H1 (cell line): ENCODE measurements around the gene FCN3. TPM values are rescaled to one million over a fixed set of nuclear protein-coding genes. Genes with fewer than 3 reads are reported as not detected.

Experiments
- CTCF ChIA-PET: fragments of 300-600 bp; sonication (Branson Sonifier 250); formaldehyde crosslinking; loops from one replicate; lab custom pipeline; 2021; ENCODE audit not compliant: partially characterized antibody; lab: Charles Lee
- POLR2A ChIA-PET: fragments of 300-600 bp; sonication (Branson Sonifier 250); formaldehyde crosslinking; loops from one replicate; lab custom pipeline; 2021; ENCODE audit warnings: inconsistent platforms; ENCODE audit not compliant: partially characterized antibody; lab: Charles Lee
- DNase-seq, 2 experiments: peaks; one replicate each; pipeline versions ENCODE4 v3.0.0 to v3.0.0-alpha.2; 2010 to 2022; ENCODE audit warnings: low spot score in 2 of 2, low read depth in 1 of 2, mixed read lengths in 1 of 2
- FAIRE-seq: peaks from 2 replicates; lab custom pipeline; 2011; peaks lifted over from hg19 to GRCh38; lab: Jason Lieb, UNC
- H2AFZ ChIP-seq: 2 replicates; pipeline ENCODE4 v1.8.1; 2012; ENCODE audit warnings: low read length, inconsistent platforms
- H2AK5ac ChIP-seq: 2 replicates; pipeline ENCODE4 v1.6.1; 2013; ENCODE audit warnings: low read depth, low read length
- H2BK120ac ChIP-seq: replicated peaks from 2 replicates; pipeline ENCODE3; 2013; ENCODE audit warnings: low read depth, low read length, inconsistent platforms
- H2BK12ac ChIP-seq: 2 replicates; pipeline ENCODE4 v1.6.1; 2013; ENCODE audit warnings: low read depth, low read length
- H2BK15ac ChIP-seq: 2 replicates; pipeline ENCODE4 v1.6.1; 2013; ENCODE audit warnings: low read length
- H2BK20ac ChIP-seq: 2 replicates; pipeline ENCODE4 v1.6.1; 2013; ENCODE audit warnings: low read length
- H2BK5ac ChIP-seq: 2 replicates; pipeline ENCODE4 v1.6.1; 2013; ENCODE audit warnings: low read depth, low read length
- H3K14ac ChIP-seq: 2 replicates; pipeline ENCODE4 v1.6.1; 2013; ENCODE audit warnings: inconsistent platforms; ENCODE audit not compliant: insufficient read length
- H3K18ac ChIP-seq: 2 replicates; pipeline ENCODE4 v1.6.1; 2013; ENCODE audit warnings: low read length; ENCODE audit errors: extremely low read depth
- H3K23ac ChIP-seq: 2 replicates; pipeline ENCODE4 v1.6.1; 2013; ENCODE audit warnings: inconsistent platforms; ENCODE audit not compliant: insufficient read length
- H3K23me2 ChIP-seq: 2 replicates; pipeline ENCODE4 v1.6.1; 2013; ENCODE audit warnings: low read depth, low read length
- H3K27ac ChIP-seq: 2 replicates; pipeline ENCODE4 v1.6.1; 2011; ENCODE audit warnings: low read depth, low read length, inconsistent platforms
- H3K27me3 ChIP-seq, 4 experiments: replicated peaks in 1 of 4; 1 replicate in 1 of 4; 2 replicates in 3 of 4; pipeline versions ENCODE4 v1.6.1 to v1.8.1; 2011 to 2013; ENCODE audit warnings: low read length in 3 of 4, mild to moderate bottlenecking in 3 of 4, inconsistent platforms in 2 of 4, mixed read lengths in 2 of 4, moderate library complexity in 1 of 4; ENCODE audit not compliant: control insufficient read depth in 3 of 4, insufficient read depth in 3 of 4; ENCODE audit errors: extremely low read depth in 1 of 4
- H3K36me3 ChIP-seq, 4 experiments: 2 replicates each; pipeline versions ENCODE4 v1.6.1 to v1.8.1; 2011 to 2013; ENCODE audit warnings: mild to moderate bottlenecking in 4 of 4, low read length in 3 of 4, moderate library complexity in 2 of 4, control low read depth in 1 of 4, inconsistent platforms in 1 of 4; ENCODE audit not compliant: insufficient read depth in 4 of 4, control insufficient read depth in 2 of 4
- H3K4ac ChIP-seq: replicated peaks from 2 replicates; pipeline ENCODE3; 2013; ENCODE audit warnings: low read length, low read depth, mixed read lengths, inconsistent platforms; ENCODE audit not compliant: insufficient read length
- H3K4me1 ChIP-seq, 4 experiments: replicated peaks in 1 of 4; 1 replicate in 1 of 4; 2 replicates in 3 of 4; pipeline versions ENCODE4 v1.6.1 to v1.8.1; 2011 to 2013; ENCODE audit warnings: low read length in 3 of 4, inconsistent platforms in 2 of 4, mixed read lengths in 1 of 4; ENCODE audit not compliant: insufficient read depth in 4 of 4, control insufficient read depth in 3 of 4
- H3K4me2 ChIP-seq, 2 experiments: 2 replicates each; pipeline versions ENCODE4 v1.6.1 to v1.8.1; 2011 to 2013; ENCODE audit warnings: low read depth in 2 of 2, low read length in 2 of 2, control low read depth in 1 of 2, inconsistent platforms in 1 of 2, mild to moderate bottlenecking in 1 of 2; ENCODE audit not compliant: insufficient read depth in 1 of 2
- H3K4me3 ChIP-seq, 4 experiments: fragments of 200-600, 300-600 bp in 1 of 4; sonication (generic), shearing (Covaris generic), sonication (Bioruptor Twin) in 1 of 4; 2 replicates each; pipeline versions ENCODE4 v1.5.1 to v1.8.1; 2011 to 2016; ENCODE audit warnings: low read length in 4 of 4, low read depth in 3 of 4, control low read depth in 2 of 4, inconsistent platforms in 2 of 4, mild to moderate bottlenecking in 2 of 4, mixed read lengths in 1 of 4, moderate library complexity in 1 of 4; ENCODE audit not compliant: insufficient read depth in 2 of 4; ENCODE audit errors: extremely low read depth in 1 of 4
- H3K56ac ChIP-seq: replicated peaks from 2 replicates; pipeline ENCODE3; 2013; ENCODE audit warnings: low read depth, mild to moderate bottlenecking, mixed read lengths, low read length, inconsistent platforms; ENCODE audit not compliant: insufficient read length
- H3K79me1 ChIP-seq: 2 replicates; pipeline ENCODE4 v1.6.1; 2013; ENCODE audit warnings: low read depth, low read length, control low read depth
- H3K79me2 ChIP-seq, 2 experiments: 2 replicates each; pipeline versions ENCODE4 v1.6.1 to v1.8.1; 2012 to 2013; ENCODE audit warnings: low read length in 2 of 2, mild to moderate bottlenecking in 2 of 2, inconsistent platforms in 1 of 2; ENCODE audit not compliant: insufficient read depth in 2 of 2, control insufficient read depth in 1 of 2
- H3K9ac ChIP-seq, 4 experiments: replicated peaks in 1 of 4; 1 replicate in 1 of 4; 2 replicates in 3 of 4; pipeline versions ENCODE4 v1.6.1 to v1.8.1; 2011 to 2013; ENCODE audit warnings: low read depth in 3 of 4, low read length in 3 of 4, control low read depth in 2 of 4, mild to moderate bottlenecking in 2 of 4, moderate library complexity in 2 of 4, inconsistent platforms in 1 of 4; ENCODE audit errors: extremely low read depth in 1 of 4
- H3K9me3 ChIP-seq, 2 experiments: 2 replicates each; pipeline versions ENCODE4 v1.6.1 to v1.8.1; 2012 to 2013; ENCODE audit warnings: mild to moderate bottlenecking in 2 of 2, moderate library complexity in 2 of 2, control low read depth in 1 of 2, inconsistent platforms in 1 of 2, low read depth in 1 of 2, low read length in 1 of 2, mixed read lengths in 1 of 2; ENCODE audit not compliant: insufficient read depth in 2 of 2
- H4K20me1 ChIP-seq, 2 experiments: replicated peaks in 1 of 2; 2 replicates each; pipeline versions ENCODE3 to v1.8.1; 2011 to 2013; ENCODE audit warnings: inconsistent platforms in 2 of 2, low read length in 2 of 2, mild to moderate bottlenecking in 1 of 2; ENCODE audit not compliant: insufficient read depth in 2 of 2, control insufficient read depth in 1 of 2
- H4K5ac ChIP-seq: 2 replicates; pipeline ENCODE4 v1.6.1; 2013; ENCODE audit warnings: low read length, low read depth, mixed read lengths, inconsistent platforms; ENCODE audit not compliant: insufficient read length
- H4K8ac ChIP-seq: 2 replicates; pipeline ENCODE4 v1.8.0; 2013; ENCODE audit warnings: mild to moderate bottlenecking, moderate library complexity, low read length, inconsistent platforms; ENCODE audit not compliant: insufficient read depth; ENCODE audit errors: extremely low read depth
- H4K91ac ChIP-seq: replicated peaks from 2 replicates; pipeline ENCODE3; 2013; ENCODE audit warnings: low read length, mixed read lengths, inconsistent platforms; ENCODE audit not compliant: insufficient read length
- CBX8 ChIP-seq: fragments of 300-800, 300-1000 bp; sonication (generic); IDR thresholded peaks from 2 replicates; pipeline ENCODE4 v1.7.1; 2016; ENCODE audit warnings: low read depth, low read length, borderline replicate concordance
- CREB1 ChIP-seq: IDR thresholded peaks from 2 replicates; pipeline ENCODE4 v1.6.1; 2012; ENCODE audit warnings: inconsistent platforms
- GTF2F1 ChIP-seq: IDR thresholded peaks from 2 replicates; pipeline ENCODE4 v1.6.1; 2012; ENCODE audit warnings: low read depth, low read length, improper control_type of control experiment, borderline replicate concordance
- JUND ChIP-seq: IDR thresholded peaks from 2 replicates; pipeline ENCODE4 v1.6.1; 2011; ENCODE audit warnings: mild to moderate bottlenecking, improper control_type of control experiment, low read length
- RBBP5 ChIP-seq: IDR thresholded peaks from 2 replicates; pipeline ENCODE4 v1.7.1; 2012; ENCODE audit warnings: low read depth, mild to moderate bottlenecking, inconsistent platforms, low read length, moderate library complexity, borderline replicate concordance
- SAP30 ChIP-seq: fragments of 300-600 bp; sonication (generic); IDR thresholded peaks from 2 replicates; pipeline ENCODE4 v1.7.1; 2012; ENCODE audit warnings: low read length, moderate library complexity, mild to moderate bottlenecking, inconsistent platforms; ENCODE audit not compliant: insufficient read depth, insufficient replicate concordance
- SIN3A ChIP-seq, 2 experiments: IDR thresholded peaks in 1 of 2; conservative IDR thresholded peaks in 1 of 2; 2 replicates each; pipeline ENCODE4 v1.6.1; 2011 to 2012; ENCODE audit warnings: low read length in 2 of 2, improper control_type of control experiment in 1 of 2, low read depth in 1 of 2, mild to moderate bottlenecking in 1 of 2
- TAF1 ChIP-seq: IDR thresholded peaks from 2 replicates; pipeline ENCODE4 v1.6.1; 2011; ENCODE audit warnings: mild to moderate bottlenecking, low read depth, low read length
- WGBS, 2 experiments: shearing (Covaris generic) in 1 of 2; methylation state at CpG; one replicate each; pipeline versions ENCODE4 v1.1.6 to v1.1.7; 2013 to 2015; ENCODE audit warnings: low lambda C conversion rate in 2 of 2, mixed read lengths in 2 of 2, inconsistent platforms in 1 of 2, low coverage in 1 of 2, missing lambda C conversion rate in 1 of 2; ENCODE audit not compliant: insufficient replicate concordance in 2 of 2, insufficient coverage in 1 of 2, insufficient read length in 1 of 2; ENCODE audit errors: extremely low coverage in 1 of 2, missing lambda C conversion rate in 1 of 2; 5-methylcytosine and 5-hydroxymethylcytosine counted together
- polyA plus RNA-seq, 7 experiments: library from polyadenylated mRNA; depleted of rRNA in 3 of 7; stranded (reverse) in 5 of 7; unstranded in 2 of 7; fragments of >200 nt in 5 of 7; fragments of 200-250 nt in 2 of 7; gene quantifications; 1 replicate in 5 of 7; 2 replicates in 1 of 7; 4 replicates in 1 of 7; pipeline versions ENCODE4 v1.2.1 to v1.2.3, GENCODE V29; 2011 to 2013; ENCODE audit warnings: missing spikeins in 2 of 7, mixed read lengths in 2 of 7
- total RNA-seq: library from RNA; stranded (reverse); fragmentation: NEBNext Ultra II Directional; extraction: Animal tissue kit (Norgen Biotek cat#: 25700); gene quantifications from 2 replicates; pipeline ENCODE4 v1.2.1, GENCODE V29; 2021
- TF ChIP-seq, protein P1 (sequence below): IDR thresholded peaks from 2 replicates; pipeline ENCODE4 v1.6.1; 2011; ENCODE audit warnings: low read length, improper control_type of control experiment

FCN3 gene
- total and polyA plus RNA-seq, 2 of the 8 experiments (the other 6 are each of a cell fraction or from before 2014, with no cell fraction given): 0.30 to 0.57 TPM

DNA sequence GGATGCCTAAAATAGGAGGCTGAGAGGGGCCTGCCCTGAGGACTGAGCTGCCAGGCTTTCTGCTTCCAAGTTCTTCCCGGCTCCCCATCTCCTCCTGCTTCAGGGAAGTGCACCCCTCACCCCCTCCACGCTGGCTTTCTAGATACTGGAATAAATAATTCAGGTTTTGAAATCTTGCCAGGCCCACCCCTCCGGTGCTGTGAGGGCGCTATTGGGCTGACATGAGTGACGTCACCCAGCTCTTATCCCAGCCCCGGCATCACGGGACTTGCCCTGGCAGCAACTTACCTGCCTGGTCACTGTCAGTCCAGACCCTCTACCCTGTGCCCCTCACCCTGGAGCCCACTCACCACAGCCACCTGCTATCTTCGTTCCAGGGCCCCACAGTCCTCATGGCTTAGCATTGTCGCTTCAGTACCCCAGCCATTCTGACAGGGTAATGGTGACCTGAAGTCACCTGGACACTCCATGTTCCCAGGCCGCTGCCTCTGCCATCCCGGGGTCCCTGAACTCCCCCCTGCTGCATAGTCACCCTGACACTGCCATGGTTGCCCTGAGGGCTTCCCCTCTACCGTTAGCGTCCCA lies 17.0 kb upstream of the FCN3 start:
- Histone ChIP-seq H2BK15ac (peak overlapping the region; percentile 81; the same call in 1 of the 2 replicates), H4K91ac (peak overlapping the region; percentile 63), H3K56ac (no peak overlapping the region), H3K18ac (peak overlapping the region; percentile 83), H3K23ac (no peak overlapping the region), H2AK5ac (no peak overlapping the region), H3K27me3 (no peaks in the 10 kb centered on the region), H4K8ac (no peak overlapping the region; the same call in none of the 2 replicates), H3K27ac (no peak overlapping the region; the same call in 1 of the 2 replicates), H3K4ac (peak overlapping the region; percentile 73), H4K5ac (no peak overlapping the region), H3K9me3 (no peaks in the 10 kb centered on the region), H3K23me2 (peaks cover 13% of the 10 kb centered on the region), H3K14ac (no peak overlapping the region), H2BK12ac (peak overlapping the region; percentile 75; the same call in 1 of the 2 replicates), H3K9ac (peak overlapping the region in 1 of 4 experiments; percentile 26; a peak in 1 of 7 replicates), H3K4me3 (peak overlapping the region; percentile 61 to 82 (median 70); a peak in 7 of 8 replicates), H3K79me2 (no peaks in the 10 kb centered on the region), H3K36me3 (no peaks in the 10 kb centered on the region), H2BK120ac (no peak overlapping the region), H3K79me1 (no peaks in the 10 kb centered on the region), H4K20me1 (peaks cover 2 to 6% of the 10 kb centered on the region in 2 experiments), H2BK20ac (peak overlapping the region; percentile 48), H3K4me2 (peak overlapping the region; percentile 85 to 92), H3K4me1 (peaks cover 2 to 19% (median 12%) of the 10 kb centered on the region in 4 experiments), H2BK5ac (peak overlapping the region; percentile 83), H2AFZ (peak overlapping the region; percentile 82)
- peak in 1 of 2 experiments; percentile 83 for DNase-seq
- 16% methylated on average over 13 of the region's 13 CpGs; no CpG with 5 or more reads in 1 of the 2 experiments for WGBS, 2 experiments
- peak; percentile 13 for FAIRE-seq
- ChIA-PET CTCF (interaction anchor here (0.6 to 18.9 kb wide), 38 partner anchors 7 to 1872 kb away, joined by 3 to 625 read pairs (median 4); partner anchors contain the start of genes CD164L2, FAM76A, FCN3 and MAP3K6), POLR2A (interaction anchor here (1.0 to 2.5 kb wide), 13 partner anchors 23 to 214 kb away, joined by 3 to 11 read pairs (median 4); no protein-coding TSS in a partner anchor)
- no peak for TF ChIP-seq CBX8
- TF ChIP-seq TAF1: 0 out of 2 replicates have a peak, but pooled peaks have one; percentile 25
- TF ChIP-seq GTF2F1: no peak
- no peak for TF ChIP-seq RBBP5
- TF ChIP-seq, protein P1, sequence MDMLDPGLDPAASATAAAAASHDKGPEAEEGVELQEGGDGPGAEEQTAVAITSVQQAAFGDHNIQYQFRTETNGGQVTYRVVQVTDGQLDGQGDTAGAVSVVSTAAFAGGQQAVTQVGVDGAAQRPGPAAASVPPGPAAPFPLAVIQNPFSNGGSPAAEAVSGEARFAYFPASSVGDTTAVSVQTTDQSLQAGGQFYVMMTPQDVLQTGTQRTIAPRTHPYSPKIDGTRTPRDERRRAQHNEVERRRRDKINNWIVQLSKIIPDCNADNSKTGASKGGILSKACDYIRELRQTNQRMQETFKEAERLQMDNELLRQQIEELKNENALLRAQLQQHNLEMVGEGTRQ: peak; percentile 31; the same call in 1 of the 2 replicates
- TF ChIP-seq SAP30: peak; percentile 95
- peak; percentile 84 for TF ChIP-seq CREB1
- TF ChIP-seq JUND: peak; percentile 89
- TF ChIP-seq SIN3A (conservative IDR thresholded peaks at IDR 0.05 in 1 of 2, IDR thresholded peaks at IDR 0.05 in 1 of 2; ENCODE audit: low read depth in 1 of 2, low read length in 2 of 2): 0 out of 4 replicates have a peak, but pooled peaks of 1 of the 2 experiments have one; percentile 30
